ENCODE data around the gene UBA1.

Gene UBA1

GRCh38 chrX:47146936-47147859 is 46.4 kb upstream of the UBA1 start:
- TF ChIP-seq CTCF (IDR thresholded peaks at IDR 0.05; ENCODE audit: low read depth, low read length): no peak
- no peak for DNase-seq (ENCODE audit: extremely low read depth, low read depth)

- TF ChIP-seq CTCF (IDR thresholded peaks at IDR 0.05; ENCODE audit: low read depth, low read length): no peak
- DNase-seq (ENCODE audit: extremely low read depth, low read depth): no peak
Observed at GRCh38 chrX:47148946-47149345, 44.7 kb upstream of the UBA1 start.

- DNase-seq (ENCODE audit: extremely low read depth, low read depth): no peak
- TF ChIP-seq CTCF (IDR thresholded peaks at IDR 0.05; ENCODE audit: low read depth, low read length): no peak
Observed at GRCh38 chrX:47151435-47151834, 42.2 kb upstream of the UBA1 start.

DNA sequence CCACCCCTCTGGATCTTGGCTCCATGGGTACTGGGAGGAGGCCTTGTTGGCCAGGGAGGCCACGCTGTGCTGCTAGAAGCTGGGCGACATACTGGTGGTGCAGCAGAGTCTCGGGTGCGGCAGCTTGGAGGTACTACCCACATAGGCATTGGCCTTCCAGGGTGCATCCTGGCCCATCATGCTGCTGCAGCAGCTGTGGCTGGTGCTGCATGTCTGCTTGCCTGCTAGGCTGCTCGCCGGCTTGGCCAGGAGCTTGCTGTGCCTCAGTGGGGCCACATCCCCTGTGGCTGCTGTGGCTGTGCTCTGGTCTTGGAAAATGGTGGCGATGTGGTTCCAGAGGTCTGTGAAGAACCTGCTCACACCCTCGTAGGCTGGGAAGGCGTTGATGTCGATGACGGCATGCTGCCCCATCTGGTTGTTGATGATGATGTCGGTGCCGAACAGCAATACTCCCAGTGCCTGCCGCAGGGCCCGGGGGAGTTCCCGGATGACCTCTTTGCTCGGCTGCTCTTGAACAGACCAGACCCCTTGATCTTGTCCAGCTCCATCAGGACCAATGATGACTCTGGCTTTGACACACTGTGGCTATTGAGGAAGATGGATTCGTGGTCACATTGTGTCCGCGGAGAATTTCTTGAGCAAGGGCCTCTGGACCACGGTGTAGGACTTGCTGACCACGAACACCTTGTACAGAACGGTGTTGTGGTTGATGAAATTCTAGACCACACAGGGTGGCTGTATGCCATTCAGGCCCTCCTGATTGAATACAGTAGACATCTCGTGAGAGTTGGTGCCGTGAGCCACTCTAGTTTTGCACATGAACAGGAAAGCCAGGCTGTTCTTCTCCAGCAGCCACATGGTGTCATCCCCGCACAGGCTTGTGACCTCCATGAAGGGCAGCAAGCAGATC is 36.8 kb upstream of the UBA1 start:
- TF ChIP-seq CTCF (IDR thresholded peaks at IDR 0.05; ENCODE audit: low read depth, low read length): no peak
- DNase-seq (ENCODE audit: extremely low read depth, low read depth): no peak

DNA sequence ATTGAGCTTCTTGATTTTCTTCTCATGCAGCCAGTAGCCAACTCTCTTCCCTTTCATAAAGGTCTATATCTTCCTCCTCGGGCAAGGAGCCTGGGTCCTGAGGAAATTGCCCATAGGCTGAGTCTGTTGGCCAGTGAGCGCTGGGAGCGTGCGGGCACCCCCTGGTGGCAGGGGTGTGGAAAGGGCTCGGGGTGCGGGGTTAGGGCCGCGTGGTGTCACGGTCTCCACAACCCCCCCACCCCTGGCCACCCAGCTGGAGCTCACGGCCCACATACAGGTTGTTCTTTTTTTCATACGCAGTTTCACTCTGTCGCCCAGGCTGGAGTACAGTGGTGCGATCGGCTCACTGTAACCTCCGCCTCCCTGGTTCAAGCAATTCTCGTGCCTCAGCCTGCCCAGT is 35.5 kb upstream of the UBA1 start:
- no peak for DNase-seq (ENCODE audit: extremely low read depth, low read depth)
- TF ChIP-seq CTCF (IDR thresholded peaks at IDR 0.05; ENCODE audit: low read depth, low read length): no peak

- no peak for TF ChIP-seq CTCF (IDR thresholded peaks at IDR 0.05; ENCODE audit: low read depth, low read length)
- DNase-seq (ENCODE audit: extremely low read depth, low read depth): no peak
Observed at GRCh38 chrX:47158781-47159180, 34.8 kb upstream of the UBA1 start.

GRCh38 chrX:47160781-47161180 is 32.8 kb upstream of the UBA1 start:
- no peak for TF ChIP-seq CTCF (IDR thresholded peaks at IDR 0.05; ENCODE audit: low read depth, low read length)
- DNase-seq (ENCODE audit: extremely low read depth, low read depth): no peak

All from AG09319 (cell line).